Loucy (cell line): ENCODE measurements around the gene HPX.

Experiments
- CTCF ChIP-seq: fragments of 200-600 bp; sonication (generic); conservative IDR thresholded peaks from 2 replicates; pipeline ENCODE4 v1.5.1; 2014; ENCODE audit warnings: mild to moderate bottlenecking, antibody characterized with exemption, low read length
- EZH2phosphoT487 ChIP-seq: fragments of 200-600 bp; IDR thresholded peaks from 2 replicates; pipeline ENCODE4 v1.6.1; 2018; ENCODE audit warnings: antibody characterized with exemption, mild to moderate bottlenecking, moderate library complexity, borderline replicate concordance

GRCh38 chr11:6488821-6489220 is 48.0 kb upstream of the HPX start:
- TF ChIP-seq CTCF (no peak), EZH2phosphoT487 (no peak)
